Kidney glomerular epithelial cell (primary cell): Measurements from ENCODE around the gene DAP3.
"Not testable (repeated sequence)": the region's sequence is repeated elsewhere in the genome, so short reads cannot be mapped to it uniquely, and the experiment has no call there.

Source experiments
- DNase-seq: peaks from one replicate; lab custom pipeline; 2025; lab: John Stamatoyannopoulos, UW

The DAP3 gene

GRCh38 chr1:155689081-155689607 is at the start of gene DAP3:
TSS of gene DAP3 (plus strand) at chr1:155689091. CDS start at chr1:155709780, 20,689 bp downstream.
- DNase-seq: not testable (repeated sequence)

- no peak for DNase-seq
These were observed 48.5 kb upstream of the DAP3 start for GRCh38 chr1:155640367-155640766.

GRCh38 chr1:155642559-155643180 is 46.2 kb upstream of the DAP3 start:
- DNase-seq: not testable (repeated sequence)

- DNase-seq: no peak
These were observed 45.7 kb upstream of the DAP3 start for GRCh38 chr1:155643230-155643629.

GRCh38 chr1:155645034-155645598 is 43.8 kb upstream of the DAP3 start:
- DNase-seq: no peak

- no peak for DNase-seq
These were observed 43.2 kb upstream of the DAP3 start for GRCh38 chr1:155645648-155646047.

- no peak for DNase-seq
These were observed 42.6 kb upstream of the DAP3 start for GRCh38 chr1:155646307-155646706.

- DNase-seq: peak; percentile 68
These were observed 40.4 kb upstream of the DAP3 start for GRCh38 chr1:155648207-155649147.

GRCh38 chr1:155649676-155650075 is 39.2 kb upstream of the DAP3 start:
- DNase-seq: no peak

- no peak for DNase-seq
These were observed 38.6 kb upstream of the DAP3 start for GRCh38 chr1:155650231-155650757.

GRCh38 chr1:155651861-155652661 is 36.8 kb upstream of the DAP3 start:
- DNase-seq: no peak

GRCh38 chr1:155652951-155653350 is 35.9 kb upstream of the DAP3 start:
- DNase-seq: no peak

GRCh38 chr1:155657463-155657862 is 31.4 kb upstream of the DAP3 start:
- DNase-seq: no peak

- not testable (repeated sequence) for DNase-seq
These were observed 27.7 kb upstream of the DAP3 start for GRCh38 chr1:155661239-155661638.

GRCh38 chr1:155669233-155670162 is 19.4 kb upstream of the DAP3 start:
- no peak for DNase-seq

GRCh38 chr1:155671750-155672149 is 17.1 kb upstream of the DAP3 start:
- no peak for DNase-seq

GRCh38 chr1:155673003-155673402 is 15.9 kb upstream of the DAP3 start:
- no peak for DNase-seq

- DNase-seq: no peak
These were observed 10.9 kb upstream of the DAP3 start for GRCh38 chr1:155678027-155678426.

GRCh38 chr1:155678992-155679391 is 9.9 kb upstream of the DAP3 start:
- DNase-seq: not testable (repeated sequence)

- DNase-seq: no peak
These were observed 8.4 kb upstream of the DAP3 start for GRCh38 chr1:155680531-155680930.
